GM19193 (cell line): Measurements from ENCODE around the gene SMTNL2.

Experiments
- POLR2A ChIP-seq: IDR thresholded peaks from 4 replicates; pipeline ENCODE4 v1.6.1; 2011; ENCODE audit not compliant: insufficient read depth, insufficient read length; ENCODE audit errors: extremely low read depth

Gene SMTNL2

DNA sequence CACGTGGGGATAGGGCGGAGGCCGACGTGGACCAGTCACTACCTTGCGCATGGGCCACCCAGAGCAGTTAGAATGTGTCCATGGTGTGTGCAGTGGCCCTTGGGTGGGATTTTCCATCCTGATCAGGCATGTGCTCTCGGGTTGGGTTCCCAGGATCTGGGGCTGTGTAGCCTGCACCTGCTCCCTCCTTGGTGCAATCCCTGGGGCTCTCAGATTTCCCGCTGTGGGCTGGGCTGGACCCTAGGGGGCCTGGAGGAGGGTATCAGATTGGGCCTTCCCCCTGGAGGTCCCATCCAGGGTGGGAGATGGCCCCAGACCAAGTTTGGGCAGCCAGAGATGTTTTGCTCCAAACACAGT, 1.3 kb downstream of the SMTNL2 start:
- no peak for TF ChIP-seq POLR2A

DNA sequence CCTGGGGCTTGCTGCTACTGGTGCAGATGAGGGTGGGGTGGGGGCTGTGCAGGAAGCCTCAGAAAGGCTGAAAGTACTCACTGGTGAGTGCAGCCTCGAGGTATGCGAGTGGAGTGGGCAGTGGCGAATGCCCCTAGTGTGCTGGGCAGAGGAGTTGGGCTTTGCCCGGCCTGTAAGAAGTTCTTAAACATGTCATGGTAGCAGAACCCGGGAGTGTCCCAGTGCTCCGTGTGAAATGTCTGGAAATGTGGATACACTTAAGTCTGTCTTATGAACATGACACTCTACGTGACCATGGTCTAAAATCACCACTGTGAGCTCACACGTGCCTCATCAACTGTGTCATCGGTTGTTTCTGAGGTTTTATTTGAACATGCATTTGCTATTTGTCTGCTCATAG, 1.7 kb downstream of the SMTNL2 start:
- no peak for TF ChIP-seq POLR2A

DNA sequence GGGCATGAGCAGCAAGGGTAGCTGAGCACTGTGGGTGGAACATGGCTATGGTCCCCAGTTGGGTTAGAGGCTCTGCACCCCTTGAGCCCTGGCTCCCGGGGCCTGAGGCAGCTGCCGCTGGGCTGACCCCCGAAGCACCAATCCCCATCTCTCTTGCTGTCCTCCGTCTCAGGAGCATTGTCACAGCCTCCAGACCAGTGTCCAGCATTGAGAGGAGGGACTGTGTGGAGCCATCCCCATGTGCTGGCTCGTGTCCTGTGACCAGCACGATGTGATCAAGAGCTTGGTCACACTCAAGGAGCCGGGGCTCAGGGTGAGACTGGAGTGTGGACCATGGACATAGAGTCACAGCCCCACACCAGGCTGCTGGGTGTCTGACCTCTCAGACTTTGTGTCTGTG, 2.9 kb downstream of the SMTNL2 start:
- no peak for TF ChIP-seq POLR2A

- TF ChIP-seq POLR2A = no peak
Measured at GRCh38 chr17:4587803-4588202, 3.5 kb downstream of the SMTNL2 start.

- no peak for TF ChIP-seq POLR2A
Measured at GRCh38 chr17:4588391-4588790, 4.1 kb downstream of the SMTNL2 start.

DNA sequence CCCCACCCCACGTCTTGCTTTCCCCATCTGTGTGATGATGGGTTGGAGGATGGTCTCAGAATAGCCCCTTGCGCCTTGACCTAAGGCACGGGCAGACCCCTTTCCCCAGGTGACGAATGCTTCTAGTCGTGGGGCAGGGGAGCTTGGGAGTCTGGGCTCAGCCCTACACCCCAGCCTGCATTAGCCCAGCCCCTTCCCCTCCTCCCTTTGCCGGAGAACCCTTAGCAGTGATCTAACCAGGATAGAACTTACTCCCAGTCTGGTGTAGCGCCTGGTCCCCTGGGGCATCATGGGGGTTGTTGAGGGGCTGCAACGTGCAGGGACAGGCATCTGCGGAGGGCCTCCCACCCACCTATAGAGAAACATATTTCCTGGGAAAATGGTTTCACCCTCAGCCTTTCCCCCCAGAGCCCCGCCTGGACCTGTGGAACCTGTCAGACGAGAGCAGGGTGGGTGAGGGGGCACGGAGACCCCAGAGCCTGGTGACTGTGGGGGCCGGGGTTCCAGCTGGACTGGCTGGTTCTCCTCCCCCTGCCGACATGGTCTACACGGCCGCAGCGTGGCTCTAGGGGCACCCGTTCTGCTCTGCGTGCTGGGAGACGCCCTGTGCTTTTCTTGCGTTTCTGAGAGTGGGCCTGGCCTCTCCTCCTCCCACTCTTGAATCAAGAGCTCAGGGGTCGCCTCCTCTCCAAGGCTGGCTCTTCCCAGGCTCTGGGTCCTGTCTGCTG, 4.7 kb downstream of the SMTNL2 start:
- no peak for TF ChIP-seq POLR2A

DNA sequence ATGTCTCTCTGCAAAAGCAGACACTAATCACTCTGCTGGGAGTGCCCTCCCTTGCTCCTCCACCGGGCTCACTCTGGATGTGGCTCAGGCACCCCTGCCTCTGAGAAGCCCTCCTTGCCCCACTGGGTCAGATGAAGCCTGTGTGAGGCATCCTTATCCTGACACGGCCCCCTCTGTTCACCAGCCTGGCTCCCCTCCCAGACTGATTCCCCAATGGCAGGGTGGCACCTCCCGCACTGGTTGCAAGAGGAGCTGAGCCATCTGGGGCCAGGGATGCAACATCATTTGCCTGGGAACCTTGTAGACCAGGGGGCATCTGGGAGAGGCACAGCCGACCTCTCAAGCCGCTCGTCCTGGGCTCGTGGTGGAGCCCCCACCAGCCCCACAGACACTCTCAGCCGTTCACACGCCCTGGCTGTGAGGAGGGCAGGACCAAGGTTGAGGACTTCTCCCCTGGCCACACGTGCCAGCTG, 6.7 kb downstream of the SMTNL2 start:
- no peak for TF ChIP-seq POLR2A

- no peak for TF ChIP-seq POLR2A
Measured at GRCh38 chr17:4591529-4591928, 7.2 kb downstream of the SMTNL2 start.

- no peak for TF ChIP-seq POLR2A
Measured at GRCh38 chr17:4592240-4593005, 8.1 kb downstream of the SMTNL2 start.

DNA sequence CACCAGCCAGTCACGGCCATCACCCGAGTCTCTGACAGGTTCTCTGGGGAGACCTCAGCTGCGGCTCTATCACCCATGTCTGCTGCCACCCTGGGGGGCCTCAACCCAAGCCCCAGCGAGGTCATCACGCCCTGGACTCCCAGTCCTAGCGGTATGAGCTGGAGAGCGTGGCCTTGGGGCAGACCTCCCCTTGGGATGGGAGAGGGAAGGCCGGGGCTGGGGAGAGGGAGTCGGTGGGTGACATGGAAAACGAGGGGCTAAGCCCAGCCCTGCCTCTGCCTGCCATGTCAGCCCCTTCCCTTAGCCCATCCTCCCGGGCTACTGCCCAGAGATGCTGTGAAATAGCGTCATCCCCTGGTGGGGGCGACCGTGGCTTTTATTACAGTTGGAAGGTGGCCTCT, 8.7 kb downstream of the SMTNL2 start:
- TF ChIP-seq POLR2A = no peak

GRCh38 chr17:4594406-4594805, 10.1 kb downstream of the SMTNL2 start:
- no peak for TF ChIP-seq POLR2A

- no peak for TF ChIP-seq POLR2A
Measured at GRCh38 chr17:4594931-4595684, 10.8 kb downstream of the SMTNL2 start.

- TF ChIP-seq POLR2A = no peak
Measured at GRCh38 chr17:4596636-4597380, 12.5 kb downstream of the SMTNL2 start.

GRCh38 chr17:4597975-4598374, 13.6 kb downstream of the SMTNL2 start:
- no peak for TF ChIP-seq POLR2A

DNA sequence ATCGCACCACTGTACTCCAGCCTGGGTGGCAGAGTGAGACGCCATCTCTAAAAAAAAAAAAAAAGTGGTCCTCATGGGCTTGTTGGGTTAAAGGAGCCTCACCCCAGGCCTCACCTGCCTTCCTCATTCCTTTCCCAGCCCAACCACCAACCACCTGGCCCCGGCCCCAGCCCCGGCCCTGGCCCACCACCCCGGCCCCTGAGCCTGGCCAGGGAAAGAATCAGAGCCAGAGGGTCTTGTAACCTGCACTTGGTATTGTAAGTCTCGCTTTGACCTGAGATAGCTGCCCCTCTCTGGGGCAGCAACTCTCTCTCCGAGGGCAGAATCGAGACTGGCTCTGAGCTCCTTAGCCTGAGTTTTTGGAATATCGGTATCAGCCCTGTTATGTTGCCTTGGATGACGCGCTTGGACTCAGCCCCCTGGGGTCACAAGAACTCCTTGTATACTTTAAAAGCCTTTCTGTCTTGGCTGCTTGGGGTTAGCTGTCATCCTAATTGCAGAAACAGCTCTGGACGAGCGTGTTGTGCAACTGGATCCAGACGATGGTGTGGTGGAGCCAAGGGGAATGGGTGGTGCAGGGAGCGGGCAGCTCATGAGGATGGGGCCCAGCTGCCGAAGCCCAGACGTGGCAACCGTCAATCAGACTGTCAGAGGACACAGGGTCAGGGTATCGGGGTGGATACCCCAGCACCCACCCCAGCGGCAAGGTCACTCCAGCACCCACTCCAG, 14.6 kb downstream of the SMTNL2 start:
- TF ChIP-seq POLR2A = no peak
